ENCODE data around the gene ULK4.
"Not testable (repeated sequence)": the region's sequence is repeated elsewhere in the genome, so short reads cannot be mapped to it uniquely, and the experiment has no call there.

The ULK4 gene

DNA sequence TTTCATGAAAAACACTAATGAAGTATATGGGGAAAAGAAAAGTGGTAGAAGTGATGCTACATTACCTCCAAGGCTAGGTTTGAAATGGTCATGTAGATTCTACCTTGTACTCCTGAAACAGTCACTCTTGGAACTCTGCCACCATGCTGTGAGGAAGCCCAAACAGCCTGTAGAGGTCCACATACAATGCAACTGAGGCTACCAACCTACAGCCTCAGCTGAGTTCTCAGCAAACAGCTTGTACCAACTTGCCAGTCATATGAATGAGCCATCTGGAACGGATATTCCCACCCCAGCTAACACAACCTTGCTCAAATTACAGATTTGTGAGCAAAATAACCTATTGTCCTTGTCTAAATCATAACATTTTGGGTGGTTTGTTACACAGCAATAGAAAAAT, 193.5 kb downstream of the ULK4 start:
- no peak overlapping the region for H3K23ac ChIP-seq (ENCODE audit: low read length)
- DNase-seq = no peak
- no CpG with 5 or more reads among the region's 1 CpG for WGBS (ENCODE audit: extremely low coverage, insufficient coverage, low lambda C conversion rate)
- no peak overlapping the region for H3K56ac ChIP-seq (ENCODE audit: low read length)
- H3K4me2 ChIP-seq (ENCODE audit: low read length) = no peak overlapping the region
- no peaks in the 10 kb centered on the region for H3K36me3 ChIP-seq (ENCODE audit: control insufficient read depth, insufficient read depth, low read length)
- no peak overlapping the region for H3K4me3 ChIP-seq (ENCODE audit: low read length)
- H4K8ac ChIP-seq (ENCODE audit: low read depth, low read length) = no peak overlapping the region
- H2BK5ac ChIP-seq (ENCODE audit: low read length) = no peak overlapping the region
- H4K5ac ChIP-seq (ENCODE audit: low read length) = no peak overlapping the region
- H3K27ac ChIP-seq (ENCODE audit: low read depth, low read length) = no peak overlapping the region
- H2BK15ac ChIP-seq (replicated peaks; ENCODE audit: low read depth) = no peak overlapping the region
- no peak overlapping the region for H2BK120ac ChIP-seq (ENCODE audit: low read depth, low read length)
- no peaks in the 10 kb centered on the region for H3K4me1 ChIP-seq (ENCODE audit: control insufficient read depth, low read depth, low read length)
- no peak overlapping the region for H3K9ac ChIP-seq (ENCODE audit: low read length)
- no peaks in the 10 kb centered on the region for H3K79me2 ChIP-seq (ENCODE audit: control insufficient read depth, insufficient read depth, low read length)
- H3K27me3 ChIP-seq (ENCODE audit: insufficient read depth, low read length, poor library complexity) = no peaks in the 10 kb centered on the region
- H3K18ac ChIP-seq (ENCODE audit: low read length) = no peak overlapping the region
- H2AK5ac ChIP-seq (ENCODE audit: low read length) = no peak overlapping the region
- no peak overlapping the region for H3K4ac ChIP-seq (ENCODE audit: low read depth, low read length)
- H3K79me1 ChIP-seq (ENCODE audit: low read length) = no peaks in the 10 kb centered on the region

DNA sequence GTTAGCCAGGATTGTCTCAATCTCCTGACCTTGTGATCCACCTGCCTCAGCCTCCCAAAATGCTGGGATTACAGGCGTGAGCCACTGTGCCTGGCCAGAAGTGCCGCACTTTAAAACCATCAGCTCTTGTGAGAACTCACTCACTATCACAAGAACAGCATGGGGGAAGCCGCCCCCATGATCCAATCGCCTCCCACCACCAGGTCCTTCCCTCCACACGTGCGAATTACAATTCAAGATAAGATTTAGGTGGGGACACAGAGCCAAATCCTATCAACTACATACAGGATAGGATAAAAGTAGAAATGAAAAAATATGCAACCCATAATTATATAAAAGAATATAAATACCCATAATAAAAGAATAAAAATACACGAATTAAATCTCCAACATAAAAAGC, 199.0 kb downstream of the ULK4 start:
- H3K27ac ChIP-seq (ENCODE audit: low read depth, low read length); H3K4ac ChIP-seq (ENCODE audit: low read depth, low read length); H3K27me3 ChIP-seq (ENCODE audit: insufficient read depth, low read length, poor library complexity); H3K4me2 ChIP-seq (ENCODE audit: low read length); H3K4me3 ChIP-seq (ENCODE audit: low read length); H2BK15ac ChIP-seq (replicated peaks; ENCODE audit: low read depth); H3K36me3 ChIP-seq (ENCODE audit: control insufficient read depth, insufficient read depth, low read length); H3K18ac ChIP-seq (ENCODE audit: low read length); H2AK5ac ChIP-seq (ENCODE audit: low read length); H2BK5ac ChIP-seq (ENCODE audit: low read length); H4K5ac ChIP-seq (ENCODE audit: low read length); H3K4me1 ChIP-seq (ENCODE audit: control insufficient read depth, low read depth, low read length); H3K56ac ChIP-seq (ENCODE audit: low read length); H2BK120ac ChIP-seq (ENCODE audit: low read depth, low read length); H3K9ac ChIP-seq (ENCODE audit: low read length); H4K8ac ChIP-seq (ENCODE audit: low read depth, low read length); H3K79me1 ChIP-seq (ENCODE audit: low read length); H3K79me2 ChIP-seq (ENCODE audit: control insufficient read depth, insufficient read depth, low read length); H3K23ac ChIP-seq (ENCODE audit: low read length): not testable (repeated sequence)
- no CpG with 5 or more reads among the region's 7 CpGs for WGBS (ENCODE audit: extremely low coverage, insufficient coverage, low lambda C conversion rate)
- peak; percentile 45 for DNase-seq

DNA sequence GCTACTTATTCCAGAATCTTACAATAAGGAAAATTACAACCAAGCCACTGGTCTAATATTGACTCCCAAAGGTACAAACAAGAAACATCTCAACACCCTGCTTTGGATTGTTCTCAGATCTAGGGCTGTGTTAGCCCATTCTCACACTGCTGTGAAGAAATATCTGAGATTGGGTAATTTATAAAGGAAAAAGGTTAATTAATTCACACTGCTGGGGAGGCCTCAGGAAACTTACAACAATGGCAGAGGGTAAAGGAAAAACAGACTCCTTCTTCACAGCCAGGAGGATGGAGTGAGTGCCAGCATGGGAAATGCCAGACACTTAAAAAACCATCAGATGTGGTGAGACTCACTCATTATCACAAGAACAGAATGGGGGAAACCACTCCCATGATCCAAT, 208.3 kb downstream of the ULK4 start:
- Histone ChIP-seq H3K4me3 (ENCODE audit: low read length) (no peak overlapping the region), H3K79me1 (ENCODE audit: low read length) (no peaks in the 10 kb centered on the region), H4K8ac (ENCODE audit: low read depth, low read length) (no peak overlapping the region), H3K23ac (ENCODE audit: low read length) (no peak overlapping the region), H2BK120ac (ENCODE audit: low read depth, low read length) (no peak overlapping the region), H3K4ac (ENCODE audit: low read depth, low read length) (no peak overlapping the region), H3K4me1 (ENCODE audit: control insufficient read depth, low read depth, low read length) (no peaks in the 10 kb centered on the region), H3K56ac (ENCODE audit: low read length) (no peak overlapping the region), H3K27ac (ENCODE audit: low read depth, low read length) (no peak overlapping the region), H3K18ac (ENCODE audit: low read length) (no peak overlapping the region), H3K79me2 (ENCODE audit: control insufficient read depth, insufficient read depth, low read length) (no peaks in the 10 kb centered on the region), H3K36me3 (ENCODE audit: control insufficient read depth, insufficient read depth, low read length) (no peaks in the 10 kb centered on the region), H3K9ac (ENCODE audit: low read length) (no peak overlapping the region), H3K27me3 (ENCODE audit: insufficient read depth, low read length, poor library complexity) (no peaks in the 10 kb centered on the region), H4K5ac (ENCODE audit: low read length) (no peak overlapping the region), H3K4me2 (ENCODE audit: low read length) (no peak overlapping the region), H2AK5ac (ENCODE audit: low read length) (no peak overlapping the region), H2BK5ac (ENCODE audit: low read length) (no peak overlapping the region), H2BK15ac (replicated peaks; ENCODE audit: low read depth) (no peak overlapping the region)
- peak; percentile 54 for DNase-seq

DNA sequence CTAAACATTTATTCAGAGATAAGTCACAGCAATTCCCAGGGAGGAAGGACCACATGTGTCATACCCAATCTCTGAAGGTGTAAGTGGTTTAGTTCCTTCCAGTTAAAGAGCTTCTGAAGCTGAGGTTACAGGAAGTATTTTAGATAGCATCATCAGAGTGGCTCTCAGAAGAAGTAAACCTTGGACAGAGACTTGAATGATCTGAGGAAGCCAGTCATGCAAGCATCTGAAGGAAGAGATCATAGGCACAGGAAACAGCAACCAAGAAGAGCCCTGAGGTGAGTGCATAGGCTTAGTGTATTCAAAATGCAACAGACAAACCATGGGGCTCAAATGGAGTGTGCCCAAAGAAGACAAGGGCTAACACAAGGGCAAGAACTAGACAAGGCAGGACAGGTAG, 210.3 kb downstream of the ULK4 start:
- DNase-seq = peak; percentile 3
- Histone ChIP-seq H3K36me3 (ENCODE audit: control insufficient read depth, insufficient read depth, low read length) (no peaks in the 10 kb centered on the region), H4K5ac (ENCODE audit: low read length) (no peak overlapping the region), H2BK5ac (ENCODE audit: low read length) (no peak overlapping the region), H3K4me3 (ENCODE audit: low read length) (no peak overlapping the region), H3K4me2 (ENCODE audit: low read length) (no peak overlapping the region), H3K18ac (ENCODE audit: low read length) (no peak overlapping the region), H3K27ac (ENCODE audit: low read depth, low read length) (no peak overlapping the region), H2BK120ac (ENCODE audit: low read depth, low read length) (no peak overlapping the region), H3K23ac (ENCODE audit: low read length) (no peak overlapping the region), H3K56ac (ENCODE audit: low read length) (no peak overlapping the region), H3K9ac (ENCODE audit: low read length) (no peak overlapping the region), H2AK5ac (ENCODE audit: low read length) (no peak overlapping the region), H3K4ac (ENCODE audit: low read depth, low read length) (no peak overlapping the region), H4K8ac (ENCODE audit: low read depth, low read length) (no peak overlapping the region), H2BK15ac (replicated peaks; ENCODE audit: low read depth) (no peak overlapping the region), H3K79me2 (ENCODE audit: control insufficient read depth, insufficient read depth, low read length) (no peaks in the 10 kb centered on the region), H3K27me3 (ENCODE audit: insufficient read depth, low read length, poor library complexity) (no peaks in the 10 kb centered on the region), H3K79me1 (ENCODE audit: low read length) (no peaks in the 10 kb centered on the region), H3K4me1 (ENCODE audit: control insufficient read depth, low read depth, low read length) (no peaks in the 10 kb centered on the region)

DNA sequence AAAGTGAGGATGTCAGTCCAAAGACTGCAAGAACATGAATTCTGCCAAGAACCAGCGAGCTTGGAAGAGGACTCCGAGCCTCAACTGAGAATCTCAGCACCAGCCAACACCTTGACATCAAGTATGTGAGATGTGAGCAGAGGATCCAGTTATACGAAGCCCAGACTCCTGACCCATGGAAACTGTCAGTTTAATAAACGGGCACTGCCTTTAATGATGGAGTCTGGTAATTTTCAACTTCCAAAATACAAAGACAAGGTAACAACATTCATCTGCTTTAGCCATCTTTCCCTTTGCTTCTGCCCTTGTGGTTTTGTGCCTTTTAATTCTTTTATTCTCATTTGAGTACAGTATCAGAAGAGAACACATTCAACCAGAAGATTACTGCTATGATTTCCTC, 211.9 kb downstream of the ULK4 start:
- no peaks in the 10 kb centered on the region for H3K79me2 ChIP-seq (ENCODE audit: control insufficient read depth, insufficient read depth, low read length)
- no peak overlapping the region for H3K18ac ChIP-seq (ENCODE audit: low read length)
- no peaks in the 10 kb centered on the region for H3K4me1 ChIP-seq (ENCODE audit: control insufficient read depth, low read depth, low read length)
- H3K27me3 ChIP-seq (ENCODE audit: insufficient read depth, low read length, poor library complexity) = no peaks in the 10 kb centered on the region
- no peak overlapping the region for H2BK5ac ChIP-seq (ENCODE audit: low read length)
- no peak overlapping the region for H2AK5ac ChIP-seq (ENCODE audit: low read length)
- H3K56ac ChIP-seq (ENCODE audit: low read length) = no peak overlapping the region
- no peak overlapping the region for H3K9ac ChIP-seq (ENCODE audit: low read length)
- H3K4ac ChIP-seq (ENCODE audit: low read depth, low read length) = no peak overlapping the region
- H4K5ac ChIP-seq (ENCODE audit: low read length) = no peak overlapping the region
- H2BK15ac ChIP-seq (replicated peaks; ENCODE audit: low read depth) = no peak overlapping the region
- no peaks in the 10 kb centered on the region for H3K79me1 ChIP-seq (ENCODE audit: low read length)
- no peak overlapping the region for H3K4me2 ChIP-seq (ENCODE audit: low read length)
- no peaks in the 10 kb centered on the region for H3K36me3 ChIP-seq (ENCODE audit: control insufficient read depth, insufficient read depth, low read length)
- H3K4me3 ChIP-seq (ENCODE audit: low read length) = no peak overlapping the region
- no peak overlapping the region for H3K27ac ChIP-seq (ENCODE audit: low read depth, low read length)
- no peak for DNase-seq
- H4K8ac ChIP-seq (ENCODE audit: low read depth, low read length) = no peak overlapping the region
- no CpG with 5 or more reads among the region's 4 CpGs for WGBS (ENCODE audit: extremely low coverage, insufficient coverage, low lambda C conversion rate)
- no peak overlapping the region for H3K23ac ChIP-seq (ENCODE audit: low read length)
- H2BK120ac ChIP-seq (ENCODE audit: low read depth, low read length) = no peak overlapping the region

DNA sequence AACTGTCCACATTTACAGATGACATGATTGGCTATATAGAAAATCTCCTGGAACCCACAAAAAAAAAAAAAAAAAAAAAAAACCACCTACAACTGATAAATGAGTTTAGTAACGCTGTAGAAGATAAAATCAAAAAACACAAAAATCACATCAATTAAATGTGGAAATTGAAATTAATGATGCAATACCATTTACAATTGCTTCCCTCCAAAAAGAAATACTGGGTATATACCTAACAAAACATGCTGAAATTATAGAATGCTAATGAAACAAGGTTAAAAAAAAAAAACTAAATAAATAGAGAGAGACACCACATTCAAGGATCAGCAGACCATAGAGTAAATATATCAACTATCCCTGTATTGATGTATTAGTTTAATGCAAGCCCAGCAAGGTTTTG, 215.7 kb downstream of the ULK4 start:
- Histone ChIP-seq H2BK120ac (ENCODE audit: low read depth, low read length) (no peak overlapping the region), H3K56ac (ENCODE audit: low read length) (no peak overlapping the region), H4K8ac (ENCODE audit: low read depth, low read length) (no peak overlapping the region), H3K18ac (ENCODE audit: low read length) (no peak overlapping the region), H3K27ac (ENCODE audit: low read depth, low read length) (no peak overlapping the region), H3K79me1 (ENCODE audit: low read length) (no peaks in the 10 kb centered on the region), H3K4me1 (ENCODE audit: control insufficient read depth, low read depth, low read length) (no peaks in the 10 kb centered on the region), H2BK15ac (replicated peaks; ENCODE audit: low read depth) (no peak overlapping the region), H3K4ac (ENCODE audit: low read depth, low read length) (no peak overlapping the region), H3K27me3 (ENCODE audit: insufficient read depth, low read length, poor library complexity) (no peaks in the 10 kb centered on the region), H3K23ac (ENCODE audit: low read length) (no peak overlapping the region), H3K79me2 (ENCODE audit: control insufficient read depth, insufficient read depth, low read length) (no peaks in the 10 kb centered on the region), H4K5ac (ENCODE audit: low read length) (no peak overlapping the region), H3K4me2 (ENCODE audit: low read length) (no peak overlapping the region), H3K36me3 (ENCODE audit: control insufficient read depth, insufficient read depth, low read length) (no peaks in the 10 kb centered on the region), H2AK5ac (ENCODE audit: low read length) (no peak overlapping the region), H3K4me3 (ENCODE audit: low read length) (no peak overlapping the region), H2BK5ac (ENCODE audit: low read length) (no peak overlapping the region), H3K9ac (ENCODE audit: low read length) (no peak overlapping the region)
- no CpG with 5 or more reads among the region's 1 CpG for WGBS (ENCODE audit: extremely low coverage, insufficient coverage, low lambda C conversion rate)
- no peak for DNase-seq

Data from mesendoderm (in vitro differentiated cells).